Chondrocyte (in vitro differentiated cells): Measurements from ENCODE around the gene ZNF74. TPM values are rescaled to one million over a fixed set of nuclear protein-coding genes. Genes with fewer than 3 reads are reported as not detected.

Source experiments
- DNase-seq: peaks from one replicate; pipeline ENCODE4 v3.0.0; 2021; ENCODE audit warnings: mixed read lengths, low spot score
- H3K27ac Mint-ChIP-seq: one replicate; pipeline ENCODE4 v1.8.0; 2021; ENCODE audit warnings: mild to moderate bottlenecking, moderate library complexity, mixed read lengths; ENCODE audit not compliant: unreplicated experiment
- H3K27me3 Mint-ChIP-seq: 2 replicates; pipeline ENCODE4 v1.8.0; 2021; ENCODE audit warnings: low read depth, mixed read lengths
- H3K36me3 Mint-ChIP-seq: 2 replicates; pipeline ENCODE4 v1.8.0; 2021; ENCODE audit warnings: low read depth, mixed read lengths
- H3K4me1 Mint-ChIP-seq: 2 replicates; pipeline ENCODE4 v1.8.0; 2021; ENCODE audit warnings: low read depth, mild to moderate bottlenecking, mixed read lengths
- H3K4me3 Mint-ChIP-seq: one replicate; pipeline ENCODE4 v1.8.0; 2021; ENCODE audit warnings: mild to moderate bottlenecking, moderate library complexity, mixed read lengths; ENCODE audit not compliant: unreplicated experiment
- H3K9me3 Mint-ChIP-seq: 2 replicates; pipeline ENCODE4 v1.8.0; 2021; ENCODE audit warnings: low read depth, mixed read lengths
- total RNA-seq: library from RNA; stranded (reverse); gene quantifications from 3 replicates; pipeline ENCODE4 v1.2.1, GENCODE V29; 2021
- TF ChIP-seq, protein P1 (sequence below): fragments of 200-600 bp; sonication (generic); IDR thresholded peaks from 2 replicates; pipeline ENCODE4 v1.5.0; 2021; ENCODE audit warnings: antibody characterized with exemption, mild to moderate bottlenecking, moderate library complexity

ZNF74 gene
- total RNA-seq, 1 donor from 2014 or later, result 15.7 TPM

GRCh38 chr22:20401376-20402014 lies 7.5 kb downstream of the ZNF74 start:
- Mint-ChIP-seq H3K36me3 (peaks cover 14% of the 10 kb centered on the region), H3K27ac (no peak overlapping the region), H3K4me1 (peaks cover 12% of the 10 kb centered on the region), H3K4me3 (no peak overlapping the region), H3K27me3 (no peaks in the 10 kb centered on the region), H3K9me3 (no peaks in the 10 kb centered on the region)
- TF ChIP-seq, protein P1, sequence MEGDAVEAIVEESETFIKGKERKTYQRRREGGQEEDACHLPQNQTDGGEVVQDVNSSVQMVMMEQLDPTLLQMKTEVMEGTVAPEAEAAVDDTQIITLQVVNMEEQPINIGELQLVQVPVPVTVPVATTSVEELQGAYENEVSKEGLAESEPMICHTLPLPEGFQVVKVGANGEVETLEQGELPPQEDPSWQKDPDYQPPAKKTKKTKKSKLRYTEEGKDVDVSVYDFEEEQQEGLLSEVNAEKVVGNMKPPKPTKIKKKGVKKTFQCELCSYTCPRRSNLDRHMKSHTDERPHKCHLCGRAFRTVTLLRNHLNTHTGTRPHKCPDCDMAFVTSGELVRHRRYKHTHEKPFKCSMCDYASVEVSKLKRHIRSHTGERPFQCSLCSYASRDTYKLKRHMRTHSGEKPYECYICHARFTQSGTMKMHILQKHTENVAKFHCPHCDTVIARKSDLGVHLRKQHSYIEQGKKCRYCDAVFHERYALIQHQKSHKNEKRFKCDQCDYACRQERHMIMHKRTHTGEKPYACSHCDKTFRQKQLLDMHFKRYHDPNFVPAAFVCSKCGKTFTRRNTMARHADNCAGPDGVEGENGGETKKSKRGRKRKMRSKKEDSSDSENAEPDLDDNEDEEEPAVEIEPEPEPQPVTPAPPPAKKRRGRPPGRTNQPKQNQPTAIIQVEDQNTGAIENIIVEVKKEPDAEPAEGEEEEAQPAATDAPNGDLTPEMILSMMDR, result no peak
- DNase-seq, result no peak

DNA sequence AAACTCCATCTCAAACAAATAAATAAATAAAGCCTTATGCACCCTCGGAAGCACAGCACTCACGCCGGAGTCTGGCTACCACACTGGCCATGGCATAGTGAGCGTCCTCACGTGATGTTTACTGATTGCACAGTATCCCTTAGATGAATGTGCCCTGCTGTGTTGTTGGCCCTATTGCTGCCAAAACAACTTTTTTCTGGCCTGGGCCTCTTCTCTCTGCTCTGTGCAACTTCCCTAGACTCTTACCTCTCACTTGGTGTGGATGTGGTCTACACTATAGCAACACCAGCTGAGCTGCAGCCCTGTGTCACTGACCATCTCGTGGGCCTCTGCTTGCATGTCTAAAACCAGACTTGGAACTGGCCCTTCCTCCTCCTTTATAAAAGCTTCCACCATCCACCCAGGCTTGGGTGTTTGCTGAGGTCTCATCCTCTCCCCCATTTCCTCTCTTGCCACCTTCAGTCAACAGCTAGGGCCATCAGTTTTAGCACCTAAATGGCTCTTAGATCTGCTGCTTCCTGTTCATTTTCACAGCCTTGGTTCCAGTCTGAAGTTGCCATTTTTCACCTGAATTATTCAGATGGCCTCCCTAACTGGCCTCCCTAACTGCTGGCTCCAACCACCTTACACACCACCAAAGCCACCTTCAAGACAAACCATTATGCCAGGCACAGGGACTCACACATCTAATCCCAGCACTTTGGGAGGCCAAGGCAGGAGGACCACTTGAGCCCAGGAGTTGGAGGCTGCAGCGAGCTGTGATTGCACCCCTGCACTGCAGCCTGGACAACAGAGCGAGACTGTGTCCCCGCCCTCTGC lies 9.2 kb downstream of the ZNF74 start:
- no peak overlapping the region for H3K4me3 Mint-ChIP-seq
- H3K36me3 Mint-ChIP-seq, result peaks cover 20% of the 10 kb centered on the region
- no peak for DNase-seq
- no peaks in the 10 kb centered on the region for H3K4me1 Mint-ChIP-seq
- TF ChIP-seq, protein P1, result no peak
- no peak overlapping the region for H3K27ac Mint-ChIP-seq
- no peaks in the 10 kb centered on the region for H3K9me3 Mint-ChIP-seq
- no peaks in the 10 kb centered on the region for H3K27me3 Mint-ChIP-seq

- Mint-ChIP-seq H3K9me3 (no peaks in the 10 kb centered on the region), H3K27ac (no peak overlapping the region), H3K4me1 (no peaks in the 10 kb centered on the region), H3K27me3 (no peaks in the 10 kb centered on the region), H3K36me3 (peaks cover 22% of the 10 kb centered on the region), H3K4me3 (no peak overlapping the region)
- TF ChIP-seq, protein P1, result no peak
- no peak for DNase-seq
Measured at GRCh38 chr22:20403779-20404140, 9.8 kb downstream of the ZNF74 start.

DNA sequence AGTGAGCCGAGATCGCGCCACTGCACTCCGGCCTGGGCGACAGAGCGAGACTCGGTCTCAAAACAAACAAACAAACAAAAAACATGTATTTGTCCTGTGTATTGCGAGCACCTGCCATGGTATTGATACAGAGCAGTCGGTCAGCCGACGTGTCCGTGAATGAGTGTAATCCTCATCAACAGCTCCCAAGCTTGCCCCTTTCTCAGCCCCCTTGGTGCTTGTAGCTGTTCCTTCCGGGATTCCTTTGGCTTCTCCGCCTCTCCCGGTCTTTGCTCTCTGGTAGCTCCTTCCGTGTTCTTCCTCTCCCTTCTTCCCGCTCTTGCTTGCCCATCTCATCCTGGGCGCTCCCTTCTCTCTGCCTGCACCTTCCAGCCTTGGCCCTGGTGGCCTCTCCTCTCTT lies 10.9 kb downstream of the ZNF74 start:
- TF ChIP-seq, protein P1, result no peak
- Mint-ChIP-seq H3K9me3 (no peaks in the 10 kb centered on the region), H3K27ac (no peak overlapping the region), H3K27me3 (no peaks in the 10 kb centered on the region), H3K4me3 (no peak overlapping the region), H3K4me1 (no peaks in the 10 kb centered on the region), H3K36me3 (peaks cover 22% of the 10 kb centered on the region)
- no peak for DNase-seq

- no peak overlapping the region for H3K4me3 Mint-ChIP-seq
- TF ChIP-seq, protein P1, result no peak
- H3K27ac Mint-ChIP-seq, result no peak overlapping the region
- no peaks in the 10 kb centered on the region for H3K9me3 Mint-ChIP-seq
- peaks cover 22% of the 10 kb centered on the region for H3K36me3 Mint-ChIP-seq
- no peaks in the 10 kb centered on the region for H3K27me3 Mint-ChIP-seq
- H3K4me1 Mint-ChIP-seq, result peaks cover 4% of the 10 kb centered on the region
- no peak for DNase-seq
Measured at GRCh38 chr22:20405291-20405930, 11.5 kb downstream of the ZNF74 start.
